ENCODE data around the gene GBA2.

Gene GBA2

DNA sequence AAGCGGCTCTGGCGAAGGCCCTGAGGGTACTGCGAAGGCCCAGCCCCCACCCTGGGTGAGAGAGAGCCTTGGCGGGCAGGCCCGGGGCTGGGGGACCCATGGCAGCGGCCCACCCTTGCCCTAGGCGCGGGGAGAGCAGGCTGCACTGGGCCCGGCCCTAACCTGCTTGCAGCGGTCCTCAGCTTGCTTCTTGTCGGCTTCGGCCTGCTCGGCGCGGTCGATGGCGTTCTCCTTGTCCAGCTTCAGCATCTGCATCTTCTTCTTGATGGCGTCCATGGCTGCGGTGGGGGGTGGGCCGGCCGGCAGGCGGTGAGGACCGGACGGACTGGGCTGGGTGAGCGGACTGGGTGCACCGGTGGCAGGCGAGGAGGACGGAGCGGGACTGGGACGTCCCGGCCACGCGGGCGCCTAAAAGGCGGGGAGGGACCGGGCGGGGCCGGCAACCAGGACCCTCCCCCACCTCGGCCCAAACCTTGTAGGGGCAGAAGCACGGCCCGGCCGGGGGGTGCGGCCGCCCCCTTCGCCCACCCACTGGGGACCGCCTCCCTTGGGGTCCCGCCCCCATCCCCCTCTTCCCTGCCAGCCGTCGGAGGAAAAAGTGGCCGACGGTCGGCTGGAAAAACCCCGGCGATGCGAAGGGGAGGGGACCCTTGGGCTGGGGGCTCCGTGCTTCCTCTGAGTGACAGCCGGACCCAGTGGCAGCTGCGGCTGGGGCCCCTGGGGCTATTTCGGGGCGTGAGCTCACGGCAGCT is 59.3 kb downstream of the GBA2 start, which contains the start of gene TPM2:
Gene TPM2 (minus strand): TSS at position 384 of the 752 bp plus-strand sequence. CDS start 108 bp downstream, at position 276.
- no peak for DNase-seq

DNA sequence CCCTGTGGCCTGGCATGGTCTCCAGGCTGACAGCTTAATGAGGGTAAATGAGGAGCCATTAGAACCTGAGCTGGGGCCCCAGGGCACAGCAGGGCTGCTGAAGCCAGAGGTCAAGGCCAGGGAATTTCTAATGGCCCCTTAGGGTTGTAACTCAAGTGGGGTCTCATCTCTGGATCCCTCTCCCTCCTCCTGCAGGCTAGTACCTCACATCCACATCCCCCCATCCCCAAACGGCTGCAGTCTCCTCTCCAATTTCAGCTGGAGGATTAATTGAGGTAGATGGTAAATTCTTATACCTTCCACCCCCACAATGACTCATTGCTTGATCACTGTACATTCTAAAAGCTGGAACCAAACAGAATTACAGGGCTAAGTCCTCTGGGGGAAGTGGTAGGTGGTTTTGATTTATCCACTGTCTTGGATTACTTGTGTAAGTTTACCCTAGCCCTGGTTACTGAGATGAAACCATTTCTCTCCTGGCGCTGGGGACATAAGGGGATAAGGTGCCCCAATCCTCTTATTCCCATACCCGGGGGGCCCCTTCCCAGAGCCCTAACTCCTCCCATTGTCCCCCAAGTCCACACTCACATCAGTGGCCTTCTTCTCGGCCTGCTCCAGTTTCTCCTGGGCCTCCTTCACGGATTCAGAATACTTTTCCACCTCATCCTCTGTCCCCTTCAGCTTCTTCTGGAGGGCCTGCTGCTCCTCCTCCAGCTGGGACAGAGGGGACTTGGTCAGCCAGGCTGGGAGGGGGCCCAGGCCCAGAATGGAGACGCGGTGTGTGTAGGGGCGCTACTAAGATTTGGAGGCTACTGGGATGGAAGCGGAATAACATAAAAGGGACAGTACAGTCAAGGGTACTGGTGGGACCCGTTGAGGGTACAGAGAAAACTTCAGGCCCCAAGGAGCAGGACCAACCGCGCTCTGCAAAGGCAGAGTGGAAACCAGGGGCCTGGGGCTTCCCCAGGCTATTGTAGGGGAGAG is 60.2 kb downstream of the GBA2 start:
- DNase-seq = no peak

DNA sequence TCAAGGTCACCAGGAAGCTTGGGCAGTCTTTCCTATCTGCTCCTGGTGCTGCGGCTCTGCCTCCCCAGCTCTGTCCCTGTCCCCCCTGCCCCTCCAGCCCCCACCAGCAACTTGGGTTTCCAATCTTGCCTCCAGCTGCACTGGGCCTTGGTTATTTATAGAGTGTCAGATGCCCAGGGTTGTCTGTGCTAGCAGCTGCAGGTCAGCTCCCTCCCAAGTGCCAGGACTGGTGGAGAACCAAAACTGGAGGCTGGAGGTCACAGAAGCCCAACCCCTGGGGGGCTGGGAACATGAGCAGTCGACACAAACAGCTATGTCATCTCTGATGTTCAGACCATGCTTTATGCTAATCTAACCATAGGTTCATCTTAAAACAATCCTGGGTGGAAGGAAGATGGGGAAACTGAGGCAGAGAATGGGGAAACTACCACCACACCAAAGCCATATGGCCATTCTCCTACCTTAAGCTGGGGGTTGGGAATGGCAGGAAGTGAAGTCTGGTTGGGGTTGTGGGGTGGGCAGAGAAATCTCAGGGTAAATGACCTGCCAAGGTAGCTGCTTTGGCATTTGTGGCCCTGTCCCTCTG is 61.0 kb downstream of the GBA2 start:
- no peak for DNase-seq

- DNase-seq = no peak
Observed at GRCh38 chr9:35687306-35687705, 61.7 kb downstream of the GBA2 start.

Data from DMS79 (cell line).